ENCODE data around the gene HSD17B1. TPM values are rescaled to one million over a fixed set of nuclear protein-coding genes. Genes with fewer than 3 reads are reported as not detected.

HSD17B1 gene
- total RNA-seq, 6 donors from 2014 or later: 1.3 to 6.3 (median 1.7) TPM; not detected in 1

DNA sequence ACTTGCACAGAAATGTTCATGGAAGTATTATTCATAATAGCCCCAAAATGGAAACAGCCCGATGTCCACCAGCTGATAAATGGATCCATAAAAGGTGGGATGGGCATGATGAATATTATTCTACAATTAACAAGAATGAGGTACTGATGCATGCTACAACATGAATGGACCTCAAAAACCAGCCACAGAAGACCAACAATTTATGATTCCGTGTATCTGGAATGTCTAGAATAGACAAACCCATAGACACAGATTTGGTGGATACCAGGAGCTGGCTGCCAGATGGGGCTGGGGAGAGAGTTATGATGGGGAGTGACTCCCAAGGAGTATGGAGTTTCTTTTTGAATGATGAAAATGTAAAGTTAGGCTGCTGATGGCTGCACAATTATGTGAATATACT, 27.5 kb upstream of the HSD17B1 start:
- peak overlapping the region in 1 of 4 donors; percentile 29 for H3K27ac ChIP-seq
- H3K27me3 ChIP-seq: no peaks in the 10 kb centered on the region
- no peak for DNase-seq
- no peak for TF ChIP-seq EP300 (IDR thresholded peaks at IDR 0.05)
- TF ChIP-seq POLR2A (IDR thresholded peaks at IDR 0.05): no peak
- no peak for TF ChIP-seq POLR2AphosphoS5 (IDR thresholded peaks at IDR 0.05)
- TF ChIP-seq, protein P1, sequence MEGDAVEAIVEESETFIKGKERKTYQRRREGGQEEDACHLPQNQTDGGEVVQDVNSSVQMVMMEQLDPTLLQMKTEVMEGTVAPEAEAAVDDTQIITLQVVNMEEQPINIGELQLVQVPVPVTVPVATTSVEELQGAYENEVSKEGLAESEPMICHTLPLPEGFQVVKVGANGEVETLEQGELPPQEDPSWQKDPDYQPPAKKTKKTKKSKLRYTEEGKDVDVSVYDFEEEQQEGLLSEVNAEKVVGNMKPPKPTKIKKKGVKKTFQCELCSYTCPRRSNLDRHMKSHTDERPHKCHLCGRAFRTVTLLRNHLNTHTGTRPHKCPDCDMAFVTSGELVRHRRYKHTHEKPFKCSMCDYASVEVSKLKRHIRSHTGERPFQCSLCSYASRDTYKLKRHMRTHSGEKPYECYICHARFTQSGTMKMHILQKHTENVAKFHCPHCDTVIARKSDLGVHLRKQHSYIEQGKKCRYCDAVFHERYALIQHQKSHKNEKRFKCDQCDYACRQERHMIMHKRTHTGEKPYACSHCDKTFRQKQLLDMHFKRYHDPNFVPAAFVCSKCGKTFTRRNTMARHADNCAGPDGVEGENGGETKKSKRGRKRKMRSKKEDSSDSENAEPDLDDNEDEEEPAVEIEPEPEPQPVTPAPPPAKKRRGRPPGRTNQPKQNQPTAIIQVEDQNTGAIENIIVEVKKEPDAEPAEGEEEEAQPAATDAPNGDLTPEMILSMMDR (IDR thresholded peaks at IDR 0.05): no peak
- no peaks in the 10 kb centered on the region for H3K9me3 ChIP-seq
- H3K4me3 ChIP-seq: no peak overlapping the region
- 85 to 87% methylated on average over 2 of the region's 2 CpGs for WGBS, 2 donors
- peaks cover 38 to 61% (median 49%) of the 10 kb centered on the region in 4 donors for H3K4me1 ChIP-seq
- H3K36me3 ChIP-seq: peaks cover 0 to 25% (median 18%) of the 10 kb centered on the region in 4 donors
- peak in 1 of 2 donors; percentile 33 for ATAC-seq (ENCODE audit: low FRiP score in 2 of 2)

DNA sequence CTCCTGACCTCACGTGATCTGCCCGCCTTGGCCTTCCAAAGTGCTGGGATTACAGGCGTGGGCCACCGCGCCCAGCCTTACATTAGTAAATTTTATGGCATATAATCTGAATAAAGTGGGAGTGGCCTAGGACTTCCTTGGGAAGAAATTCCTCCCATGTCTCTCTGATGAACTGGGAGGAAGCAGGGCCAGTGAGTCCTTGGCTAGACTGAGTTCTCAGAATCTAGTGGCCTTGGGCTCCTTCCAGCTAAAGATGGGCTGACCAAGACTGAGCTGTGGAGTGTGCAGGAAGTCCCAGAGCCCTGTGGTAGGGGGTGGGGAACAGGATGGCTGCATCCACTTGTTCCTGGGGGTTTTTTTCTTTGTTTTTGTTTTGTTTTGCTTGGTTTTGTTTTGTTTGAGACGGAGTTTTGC, 26.7 kb upstream of the HSD17B1 start:
- 88 to 89% methylated on average over 6 of the region's 6 CpGs for WGBS, 2 donors
- DNase-seq (no peak), ATAC-seq (ENCODE audit: low FRiP score in 2 of 2) (peak; percentile 60 to 67)
- H3K4me3 ChIP-seq: no peak overlapping the region
- TF ChIP-seq POLR2A (IDR thresholded peaks at IDR 0.05): no peak
- TF ChIP-seq POLR2AphosphoS5 (IDR thresholded peaks at IDR 0.05): no peak
- H3K9me3 ChIP-seq: no peaks in the 10 kb centered on the region
- H3K27ac ChIP-seq: peak overlapping the region in 2 of 4 donors; percentile 24 to 59
- H3K36me3 ChIP-seq: peaks cover 0 to 23% (median 18%) of the 10 kb centered on the region in 4 donors
- peaks cover 30 to 61% (median 48%) of the 10 kb centered on the region in 4 donors for H3K4me1 ChIP-seq
- no peaks in the 10 kb centered on the region for H3K27me3 ChIP-seq

DNA sequence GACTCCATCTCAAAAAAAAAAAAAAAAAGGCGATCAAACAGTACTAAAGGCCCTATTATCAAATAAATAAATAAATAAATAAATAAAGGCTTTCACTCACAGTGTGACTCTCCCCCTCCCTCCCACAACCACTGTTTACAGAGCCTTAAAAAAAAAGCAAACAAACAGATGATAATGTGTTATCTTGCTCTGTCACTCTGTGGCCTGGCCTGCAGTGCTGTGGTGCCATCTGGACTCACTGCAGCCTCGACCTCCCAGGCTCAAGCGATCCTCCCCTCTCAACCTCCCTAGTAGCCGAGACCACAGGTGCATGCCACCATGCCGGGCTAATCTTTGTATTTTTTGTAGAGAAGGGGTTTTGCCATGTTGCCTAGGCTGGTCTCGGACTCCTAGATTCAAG, 24.8 kb upstream of the HSD17B1 start:
- no peaks in the 10 kb centered on the region for H3K27me3 ChIP-seq
- no peaks in the 10 kb centered on the region for H3K9me3 ChIP-seq
- no peak overlapping the region for H3K27ac ChIP-seq
- H3K4me3 ChIP-seq: no peak overlapping the region
- 90 to 91% methylated on average over 6 of the region's 6 CpGs for WGBS, 2 donors
- DNase-seq (no peak), ATAC-seq (ENCODE audit: low FRiP score in 2 of 2) (no peak)
- TF ChIP-seq EP300 (IDR thresholded peaks at IDR 0.05) (no peak), POLR2AphosphoS5 (IDR thresholded peaks at IDR 0.05) (no peak), POLR2A (IDR thresholded peaks at IDR 0.05) (no peak)
- TF ChIP-seq, protein P1 (IDR thresholded peaks at IDR 0.05): no peak
- H3K36me3 ChIP-seq: peaks cover 0 to 5% (median 2%) of the 10 kb centered on the region in 4 donors
- H3K4me1 ChIP-seq: peaks cover 17 to 58% (median 40%) of the 10 kb centered on the region in 4 donors

DNA sequence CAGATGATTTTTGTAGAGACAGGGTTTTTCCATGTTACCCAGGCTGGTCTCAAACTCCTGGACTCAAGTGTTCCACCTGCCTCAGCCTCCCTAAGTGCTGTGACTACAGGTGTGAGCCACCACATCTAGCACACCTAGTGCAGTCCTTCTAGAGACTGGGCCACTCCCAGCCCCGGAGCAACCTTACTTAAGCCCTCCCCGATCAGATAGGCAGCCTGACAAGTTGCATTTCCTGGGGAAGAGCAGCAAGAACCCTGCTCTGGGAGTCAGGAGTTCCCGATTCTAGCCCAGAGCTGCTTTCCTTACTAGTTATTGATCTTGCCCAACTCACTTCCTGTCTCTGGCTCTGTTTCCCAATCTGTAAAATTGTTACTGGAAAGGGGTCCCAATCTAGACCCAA, 23.7 kb upstream of the HSD17B1 start:
- Histone ChIP-seq H3K27ac (no peak overlapping the region), H3K4me1 (peaks cover 16 to 57% (median 38%) of the 10 kb centered on the region in 4 donors), H3K9me3 (no peaks in the 10 kb centered on the region), H3K36me3 (no peaks in the 10 kb centered on the region), H3K27me3 (no peaks in the 10 kb centered on the region), H3K4me3 (no peak overlapping the region)
- ATAC-seq (ENCODE audit: low FRiP score in 2 of 2) (no peak), DNase-seq (no peak)
- WGBS, 2 donors: 37 to 41% methylated on average over 3 of the region's 3 CpGs
- no peak for TF ChIP-seq POLR2A (IDR thresholded peaks at IDR 0.05)

DNA sequence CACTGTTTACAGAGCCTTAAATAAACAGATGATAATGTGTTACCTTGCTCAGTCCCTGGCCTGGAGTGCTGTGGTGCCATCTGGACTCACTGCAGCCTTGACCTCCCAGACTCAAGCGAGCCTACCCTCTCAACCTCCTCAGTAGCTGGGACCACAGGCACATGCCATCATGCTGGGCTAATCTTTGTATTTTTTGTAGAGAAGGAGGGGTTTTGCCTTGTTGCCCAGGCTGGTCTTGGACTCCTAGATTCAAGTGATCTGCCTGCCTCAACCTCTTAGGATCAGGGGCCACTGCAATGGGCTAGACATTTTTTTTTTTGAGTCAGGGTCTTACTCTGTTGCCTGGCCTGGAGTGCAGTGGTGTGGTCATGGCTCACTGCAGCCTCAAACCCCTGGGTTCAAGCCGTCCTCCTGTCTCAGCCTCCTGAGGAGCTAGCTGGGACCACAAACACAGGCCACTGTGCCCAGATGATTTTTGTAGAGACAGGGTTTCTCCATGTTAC, 21.7 kb upstream of the HSD17B1 start:
- no peak for DNase-seq

More for the DNA sequence above, 21.7 kb upstream of the HSD17B1 start:
- H3K27me3 ChIP-seq: no peaks in the 10 kb centered on the region
- WGBS, 2 donors: 81% methylated on average over 2 of the region's 2 CpGs; no CpG with 5 or more reads in 1 of the 2 donors
- ATAC-seq (ENCODE audit: low FRiP score in 2 of 2): no peak
- no peaks in the 10 kb centered on the region for H3K9me3 ChIP-seq
- peak overlapping the region in 3 of 4 donors; percentile 73 to 88 (median 85) for H3K27ac ChIP-seq
- H3K4me3 ChIP-seq: no peak overlapping the region
- H3K4me1 ChIP-seq: peaks cover 22 to 62% (median 40%) of the 10 kb centered on the region in 4 donors
- TF ChIP-seq, protein P1 (IDR thresholded peaks at IDR 0.05): no peak
- TF ChIP-seq POLR2A (IDR thresholded peaks at IDR 0.05): no peak
- no peak for TF ChIP-seq POLR2AphosphoS5 (IDR thresholded peaks at IDR 0.05)
- TF ChIP-seq EP300 (IDR thresholded peaks at IDR 0.05): no peak
- H3K36me3 ChIP-seq: no peaks in the 10 kb centered on the region

Measured in upper lobe of left lung (tissue), 6 donors.